Measurements from ENCODE around the gene OGA. TPM values are rescaled to one million over a fixed set of nuclear protein-coding genes. Genes with fewer than 3 reads are reported as not detected.
A peak's percentile ranks its signal among the peaks of the same experiment; 100 is the strongest.

The OGA gene
- total and polyA plus RNA-seq, 5 donors from 2014 or later: 36.7 to 442 (median 41.4) TPM

DNA sequence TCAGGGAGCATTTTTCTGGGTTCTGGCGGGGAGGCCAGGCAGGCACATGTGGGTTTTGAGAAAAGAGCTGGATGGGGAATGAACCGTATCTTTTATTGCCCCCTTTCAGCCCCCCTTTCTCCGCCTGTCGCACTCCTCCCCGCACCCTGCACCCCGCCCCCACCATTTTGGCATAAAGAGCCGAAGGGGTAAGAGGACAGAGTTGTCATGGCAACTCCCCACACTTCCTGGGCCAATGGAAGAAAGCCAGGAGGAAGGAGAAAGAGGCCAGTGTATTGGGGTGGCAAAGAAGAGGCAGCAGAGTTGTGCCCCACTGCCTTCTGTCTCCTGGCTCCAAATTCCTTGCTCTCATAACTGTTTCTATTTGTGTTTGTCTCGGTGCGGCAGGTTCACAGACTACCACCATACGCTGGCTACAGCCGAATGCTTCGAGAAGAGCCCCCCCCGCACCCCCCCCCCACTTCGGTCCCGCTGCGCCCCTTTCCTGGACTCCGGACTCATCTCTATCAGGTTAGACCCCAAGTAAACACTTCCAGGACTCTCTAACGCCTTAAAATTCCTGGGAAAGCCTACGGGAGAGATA lies 21.9 kb upstream of the OGA start:
- peak in 1 of 2 donors; percentile 4 for ATAC-seq (ENCODE audit: low read depth in 2 of 2)
- Mint-ChIP-seq H3K4me3 (peak overlapping the region; percentile 83 to 95 (median 90)), H3K4me1 (peaks cover 4 to 57% (median 32%) of the 10 kb centered on the region in 4 donors), H3K27ac (peak overlapping the region in 2 of 3 donors; percentile 9 to 87), H3K9me3 (no peaks in the 10 kb centered on the region), H3K27me3 (no peaks in the 10 kb centered on the region), H3K36me3 (peaks cover 5% of the 10 kb centered on the region)
- peak overlapping the region; percentile 71 for H3K4me3 ChIP-seq (ENCODE audit: low read depth, low read length)
- no peak overlapping the region for H3K27ac ChIP-seq (ENCODE audit: insufficient read depth, low read length, poor library complexity, severe bottlenecking)
- H3K36me3 ChIP-seq (ENCODE audit: control insufficient read depth, insufficient read depth, low read length): no peaks in the 10 kb centered on the region
- no peaks in the 10 kb centered on the region for H3K27me3 ChIP-seq (ENCODE audit: control insufficient read depth, insufficient read depth, low read length)
- DNase-seq: peak in 2 of 3 donors; percentile 27 to 47
- H3K9me3 ChIP-seq (ENCODE audit: control insufficient read depth in 2 of 2, low read length in 2 of 2): no peaks in the 10 kb centered on the region
- H3K4me1 ChIP-seq (ENCODE audit: control insufficient read depth, insufficient read depth, low read length, poor library complexity, severe bottlenecking): peaks cover 49% of the 10 kb centered on the region

DNA sequence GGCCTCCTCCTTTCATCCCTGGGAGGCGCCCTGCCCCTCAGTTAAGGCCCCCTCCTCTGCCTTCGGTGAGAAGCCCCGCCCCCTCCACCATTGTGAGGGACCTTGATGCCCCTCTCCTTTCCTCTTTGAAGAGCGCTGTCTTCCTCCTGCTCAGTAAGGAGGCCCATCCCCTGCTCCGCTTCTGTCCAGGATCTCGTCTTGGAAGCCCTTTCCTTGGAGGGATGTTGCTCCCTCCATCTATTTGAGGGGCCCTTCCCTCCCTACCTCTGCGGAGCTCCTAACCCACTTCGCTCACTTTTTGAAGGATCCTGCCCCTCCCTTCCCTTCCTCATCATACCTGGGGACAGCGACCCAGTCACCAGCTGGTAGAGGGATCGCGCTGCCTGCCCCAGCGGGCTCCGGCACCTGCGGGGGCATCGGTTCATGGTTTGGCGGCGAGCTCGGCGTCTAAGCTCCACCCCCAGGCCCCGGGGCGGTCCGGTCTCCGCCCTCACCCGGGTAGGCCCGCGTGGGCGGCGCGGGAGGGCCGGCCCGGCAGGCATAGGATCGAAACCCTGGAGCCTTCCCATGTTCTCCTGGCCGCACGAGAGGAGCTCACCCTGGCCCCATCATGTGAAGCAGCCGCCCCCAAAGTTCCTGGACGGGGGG lies 21.3 kb upstream of the OGA start:
- ATAC-seq (ENCODE audit: low read depth in 2 of 2) (peak; percentile 51 to 56), DNase-seq (peak; percentile 45 to 67 (median 59))
- H3K27ac ChIP-seq (ENCODE audit: insufficient read depth, low read length, poor library complexity, severe bottlenecking): no peak overlapping the region
- H3K9me3 ChIP-seq (ENCODE audit: control insufficient read depth in 2 of 2, low read length in 2 of 2): no peaks in the 10 kb centered on the region
- no peaks in the 10 kb centered on the region for H3K27me3 ChIP-seq (ENCODE audit: control insufficient read depth, insufficient read depth, low read length)
- peaks cover 55% of the 10 kb centered on the region for H3K4me1 ChIP-seq (ENCODE audit: control insufficient read depth, insufficient read depth, low read length, poor library complexity, severe bottlenecking)
- H3K4me3 ChIP-seq (ENCODE audit: low read depth, low read length): peak overlapping the region; percentile 13
- Mint-ChIP-seq H3K4me3 (peak overlapping the region; percentile 48 to 91 (median 86)), H3K4me1 (peaks cover 8 to 57% (median 38%) of the 10 kb centered on the region in 4 donors), H3K27ac (peak overlapping the region in 2 of 3 donors; percentile 87 to 91), H3K36me3 (no peaks in the 10 kb centered on the region), H3K27me3 (no peaks in the 10 kb centered on the region), H3K9me3 (no peaks in the 10 kb centered on the region)
- no peaks in the 10 kb centered on the region for H3K36me3 ChIP-seq (ENCODE audit: control insufficient read depth, insufficient read depth, low read length)

DNA sequence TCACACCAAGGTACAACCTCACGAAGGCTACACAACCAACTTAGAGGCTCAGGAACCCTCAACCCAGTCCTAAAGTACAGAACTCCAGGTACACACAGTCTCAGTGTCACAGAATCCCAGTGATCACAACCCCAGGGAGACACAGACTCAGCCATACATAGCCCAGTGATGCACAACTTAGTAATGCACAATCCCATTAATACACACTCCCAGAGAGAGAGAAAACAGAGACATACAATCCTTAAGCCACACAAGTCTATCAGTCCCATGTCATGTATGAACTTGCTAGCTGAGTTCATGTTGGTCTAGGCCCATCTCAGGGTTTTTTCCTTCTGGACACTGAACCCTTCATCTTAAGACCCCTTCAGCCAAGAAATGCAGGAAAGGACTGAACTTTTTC lies 20.8 kb upstream of the OGA start:
- no peaks in the 10 kb centered on the region for H3K9me3 Mint-ChIP-seq

DNA sequence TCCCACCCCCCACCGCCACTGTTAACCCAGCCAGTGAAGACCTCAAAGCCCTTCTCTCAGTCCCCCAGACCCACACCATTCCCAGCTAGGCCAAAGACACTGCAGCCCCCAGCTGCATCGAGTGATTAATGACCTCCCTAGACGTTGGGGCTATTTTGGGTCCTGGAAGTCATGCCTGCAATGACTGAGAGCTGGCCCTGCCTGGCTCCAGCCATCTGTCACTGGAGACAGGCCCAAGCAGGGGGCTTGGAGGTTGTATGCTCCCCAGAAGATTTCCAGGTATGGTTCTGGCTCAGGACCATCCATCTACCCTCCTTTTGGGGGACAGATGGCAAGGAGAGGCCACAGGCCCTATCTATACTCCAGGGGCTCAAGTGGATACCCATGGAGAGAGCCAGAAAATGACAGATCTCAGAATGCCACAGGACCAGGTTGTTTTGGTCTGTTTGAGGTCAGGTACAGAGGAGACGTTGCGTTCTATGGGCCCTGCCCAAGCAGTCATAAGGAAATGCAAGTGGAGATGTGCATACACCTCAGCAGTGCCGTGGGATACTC lies 20.2 kb upstream of the OGA start:
- Histone ChIP-seq H3K4me1 (ENCODE audit: control insufficient read depth, insufficient read depth, low read length, poor library complexity, severe bottlenecking) (peaks cover 56% of the 10 kb centered on the region), H3K9me3 (ENCODE audit: control insufficient read depth in 2 of 2, low read length in 2 of 2) (no peaks in the 10 kb centered on the region), H3K27me3 (ENCODE audit: control insufficient read depth, insufficient read depth, low read length) (no peaks in the 10 kb centered on the region), H3K36me3 (ENCODE audit: control insufficient read depth, insufficient read depth, low read length) (no peaks in the 10 kb centered on the region), H3K4me3 (ENCODE audit: low read depth, low read length) (no peak overlapping the region), H3K27ac (ENCODE audit: insufficient read depth, low read length, poor library complexity, severe bottlenecking) (no peak overlapping the region)
- ATAC-seq (ENCODE audit: low read depth in 2 of 2) (no peak), DNase-seq (no peak)
- peak overlapping the region in 3 of 4 donors; percentile 48 to 91 (median 83) for H3K4me3 Mint-ChIP-seq
- H3K27me3 Mint-ChIP-seq: no peaks in the 10 kb centered on the region
- no peaks in the 10 kb centered on the region for H3K9me3 Mint-ChIP-seq
- peak overlapping the region in 1 of 3 donors; percentile 87 for H3K27ac Mint-ChIP-seq
- peaks cover 8 to 61% (median 36%) of the 10 kb centered on the region in 4 donors for H3K4me1 Mint-ChIP-seq
- no peaks in the 10 kb centered on the region for H3K36me3 Mint-ChIP-seq

More for the DNA sequence above, 20.8 kb upstream of the OGA start:
- H3K27ac ChIP-seq (ENCODE audit: insufficient read depth, low read length, poor library complexity, severe bottlenecking): no peak overlapping the region
- DNase-seq (no peak), ATAC-seq (ENCODE audit: low read depth in 2 of 2) (no peak)
- no peaks in the 10 kb centered on the region for H3K36me3 Mint-ChIP-seq
- H3K4me3 ChIP-seq (ENCODE audit: low read depth, low read length): no peak overlapping the region
- no peaks in the 10 kb centered on the region for H3K27me3 Mint-ChIP-seq
- H3K4me1 ChIP-seq (ENCODE audit: control insufficient read depth, insufficient read depth, low read length, poor library complexity, severe bottlenecking): peaks cover 55% of the 10 kb centered on the region
- no peaks in the 10 kb centered on the region for H3K9me3 ChIP-seq (ENCODE audit: control insufficient read depth in 2 of 2, low read length in 2 of 2)
- peak overlapping the region in 1 of 3 donors; percentile 87 for H3K27ac Mint-ChIP-seq
- no peaks in the 10 kb centered on the region for H3K27me3 ChIP-seq (ENCODE audit: control insufficient read depth, insufficient read depth, low read length)
- peaks cover 8 to 57% (median 37%) of the 10 kb centered on the region in 4 donors for H3K4me1 Mint-ChIP-seq
- peak overlapping the region; percentile 48 to 91 (median 86) for H3K4me3 Mint-ChIP-seq
- no peaks in the 10 kb centered on the region for H3K36me3 ChIP-seq (ENCODE audit: control insufficient read depth, insufficient read depth, low read length)

DNA sequence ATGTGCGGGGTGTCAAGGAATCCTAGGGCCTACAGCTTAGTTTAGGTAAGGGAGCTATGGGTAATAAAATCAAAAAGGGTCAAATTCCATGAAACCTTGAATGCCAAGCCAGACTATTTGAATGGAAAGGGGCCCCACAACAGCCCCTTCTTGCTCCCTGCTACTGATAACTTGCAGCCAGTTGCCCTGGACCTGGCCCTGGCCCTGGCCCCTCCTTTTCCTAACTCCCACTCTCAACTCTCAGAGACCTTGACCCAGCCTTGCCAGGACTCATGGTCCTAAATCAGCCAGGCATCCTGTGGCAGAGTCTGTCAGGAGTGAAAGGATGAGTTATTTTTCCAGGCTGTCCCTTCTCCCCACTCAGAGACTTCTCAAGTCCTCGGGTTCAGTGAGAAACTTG lies 19.5 kb upstream of the OGA start:
- no peaks in the 10 kb centered on the region for H3K36me3 ChIP-seq (ENCODE audit: control insufficient read depth, insufficient read depth, low read length)
- peak overlapping the region in 1 of 4 donors; percentile 33 for H3K4me3 Mint-ChIP-seq
- H3K27me3 ChIP-seq (ENCODE audit: control insufficient read depth, insufficient read depth, low read length): no peaks in the 10 kb centered on the region
- H3K4me3 ChIP-seq (ENCODE audit: low read depth, low read length): no peak overlapping the region
- no peaks in the 10 kb centered on the region for H3K27me3 Mint-ChIP-seq
- ATAC-seq (ENCODE audit: low read depth in 2 of 2): no peak
- no peak overlapping the region for H3K27ac ChIP-seq (ENCODE audit: insufficient read depth, low read length, poor library complexity, severe bottlenecking)
- DNase-seq: no peak
- no peaks in the 10 kb centered on the region for H3K9me3 Mint-ChIP-seq
- H3K9me3 ChIP-seq (ENCODE audit: control insufficient read depth in 2 of 2, low read length in 2 of 2): no peaks in the 10 kb centered on the region
- peaks cover 55% of the 10 kb centered on the region for H3K4me1 ChIP-seq (ENCODE audit: control insufficient read depth, insufficient read depth, low read length, poor library complexity, severe bottlenecking)
- peaks cover 6 to 63% (median 38%) of the 10 kb centered on the region in 4 donors for H3K4me1 Mint-ChIP-seq
- no peaks in the 10 kb centered on the region for H3K36me3 Mint-ChIP-seq
- H3K27ac Mint-ChIP-seq: no peak overlapping the region

DNA sequence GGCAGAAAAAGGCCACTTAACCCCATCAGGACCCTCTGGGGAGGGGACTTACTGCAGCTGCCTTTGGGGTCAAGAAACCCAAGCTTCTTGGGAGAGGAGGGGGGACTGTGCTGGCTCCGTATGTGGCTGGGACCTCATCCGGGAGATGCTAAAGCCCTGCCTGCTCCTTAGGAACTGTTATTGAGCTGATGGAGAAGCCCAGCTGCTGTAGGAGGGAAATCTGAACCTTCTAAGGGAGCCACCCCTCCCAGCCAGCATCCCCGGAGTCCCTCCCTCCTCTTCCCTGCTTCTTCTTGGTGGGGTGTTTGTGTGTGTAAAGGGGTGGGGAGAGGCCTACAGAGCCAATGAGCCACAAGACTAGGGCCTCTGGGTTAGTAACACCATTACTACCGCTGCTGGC lies 17.1 kb upstream of the OGA start:
- H3K4me3 Mint-ChIP-seq: peak overlapping the region in 1 of 4 donors; percentile 72
- no peak for ATAC-seq (ENCODE audit: low read depth in 2 of 2)
- no peak for DNase-seq
- H3K4me1 Mint-ChIP-seq: peaks cover 5 to 62% (median 38%) of the 10 kb centered on the region in 4 donors
- peak overlapping the region in 1 of 3 donors; percentile 20 for H3K27ac Mint-ChIP-seq
- Histone ChIP-seq H3K9me3 (ENCODE audit: control insufficient read depth in 2 of 2, low read length in 2 of 2) (no peaks in the 10 kb centered on the region), H3K27me3 (ENCODE audit: control insufficient read depth, insufficient read depth, low read length) (no peaks in the 10 kb centered on the region), H3K4me3 (ENCODE audit: low read depth, low read length) (no peak overlapping the region), H3K4me1 (ENCODE audit: control insufficient read depth, insufficient read depth, low read length, poor library complexity, severe bottlenecking) (peaks cover 55% of the 10 kb centered on the region), H3K27ac (ENCODE audit: insufficient read depth, low read length, poor library complexity, severe bottlenecking) (no peak overlapping the region), H3K36me3 (ENCODE audit: control insufficient read depth, insufficient read depth, low read length) (no peaks in the 10 kb centered on the region)
- peaks cover 0 to 3% (median 0%) of the 10 kb centered on the region in 7 donors for H3K9me3 Mint-ChIP-seq
- H3K27me3 Mint-ChIP-seq: peaks cover 6% of the 10 kb centered on the region
- no peaks in the 10 kb centered on the region for H3K36me3 Mint-ChIP-seq

DNA sequence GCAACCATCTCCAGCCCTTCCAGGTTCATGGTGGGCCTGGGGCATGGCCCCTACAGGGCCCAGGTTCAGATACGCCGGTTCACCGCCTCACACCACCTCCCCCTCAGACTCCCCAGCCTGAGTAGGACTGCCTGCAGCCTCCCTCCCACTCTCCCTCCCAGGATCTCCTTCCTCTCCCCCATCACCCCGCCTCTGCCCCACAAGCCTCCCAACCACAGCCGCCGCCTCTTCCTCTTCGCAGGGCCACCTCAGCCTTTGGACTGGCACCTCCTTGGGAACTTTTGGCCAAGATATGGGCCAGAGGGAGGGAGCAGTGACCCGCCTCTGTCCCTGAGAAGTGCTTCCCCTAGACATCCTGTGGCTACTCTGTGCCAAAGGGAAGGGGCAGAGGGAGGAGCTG lies 16.1 kb upstream of the OGA start:
- peak overlapping the region; percentile 66 to 91 (median 78) for H3K27ac Mint-ChIP-seq
- no peak overlapping the region for H3K4me3 ChIP-seq (ENCODE audit: low read depth, low read length)
- peak overlapping the region in 2 of 4 donors; percentile 11 to 72 for H3K4me3 Mint-ChIP-seq
- ATAC-seq (ENCODE audit: low read depth in 2 of 2): no peak
- H3K4me1 ChIP-seq (ENCODE audit: control insufficient read depth, insufficient read depth, low read length, poor library complexity, severe bottlenecking): peaks cover 52% of the 10 kb centered on the region
- peak overlapping the region; percentile 7 for H3K27ac ChIP-seq (ENCODE audit: insufficient read depth, low read length, poor library complexity, severe bottlenecking)
- no peaks in the 10 kb centered on the region for H3K9me3 ChIP-seq (ENCODE audit: control insufficient read depth in 2 of 2, low read length in 2 of 2)
- peaks cover 7% of the 10 kb centered on the region for H3K27me3 Mint-ChIP-seq
- H3K36me3 ChIP-seq (ENCODE audit: control insufficient read depth, insufficient read depth, low read length): no peaks in the 10 kb centered on the region
- DNase-seq: no peak
- peaks cover 5 to 63% (median 37%) of the 10 kb centered on the region in 4 donors for H3K4me1 Mint-ChIP-seq
- no peaks in the 10 kb centered on the region for H3K36me3 Mint-ChIP-seq
- H3K27me3 ChIP-seq (ENCODE audit: control insufficient read depth, insufficient read depth, low read length): no peaks in the 10 kb centered on the region
- peaks cover 0 to 3% (median 0%) of the 10 kb centered on the region in 7 donors for H3K9me3 Mint-ChIP-seq

All from CD4-positive, CD25-positive, alpha-beta regulatory T cell (primary cell).